ENCODE measurements around the gene HTN1.
"Not testable (repeated sequence)": the region's sequence is repeated elsewhere in the genome, so short reads cannot be mapped to it uniquely, and the experiment has no call there.

DNA sequence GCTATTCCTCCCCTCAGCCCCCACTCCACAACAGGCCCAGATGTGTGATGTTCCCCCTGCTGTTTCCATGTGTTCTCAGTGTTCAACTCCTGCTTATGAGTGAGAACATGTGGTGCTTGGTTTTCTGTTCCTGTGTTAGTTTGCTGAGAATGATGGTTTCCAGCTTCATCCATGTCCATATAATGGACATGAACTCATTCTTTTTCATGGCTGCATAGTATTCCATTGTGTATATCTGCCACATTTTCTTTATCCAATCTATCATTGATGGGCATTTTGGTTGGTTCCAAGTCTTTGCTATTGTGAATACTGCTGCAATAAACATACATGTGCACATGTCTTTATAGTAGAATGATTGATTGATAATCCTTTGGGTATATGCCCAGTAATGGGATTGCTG, 10.3 kb upstream of the HTN1 start:
- TF ChIP-seq, protein P1, sequence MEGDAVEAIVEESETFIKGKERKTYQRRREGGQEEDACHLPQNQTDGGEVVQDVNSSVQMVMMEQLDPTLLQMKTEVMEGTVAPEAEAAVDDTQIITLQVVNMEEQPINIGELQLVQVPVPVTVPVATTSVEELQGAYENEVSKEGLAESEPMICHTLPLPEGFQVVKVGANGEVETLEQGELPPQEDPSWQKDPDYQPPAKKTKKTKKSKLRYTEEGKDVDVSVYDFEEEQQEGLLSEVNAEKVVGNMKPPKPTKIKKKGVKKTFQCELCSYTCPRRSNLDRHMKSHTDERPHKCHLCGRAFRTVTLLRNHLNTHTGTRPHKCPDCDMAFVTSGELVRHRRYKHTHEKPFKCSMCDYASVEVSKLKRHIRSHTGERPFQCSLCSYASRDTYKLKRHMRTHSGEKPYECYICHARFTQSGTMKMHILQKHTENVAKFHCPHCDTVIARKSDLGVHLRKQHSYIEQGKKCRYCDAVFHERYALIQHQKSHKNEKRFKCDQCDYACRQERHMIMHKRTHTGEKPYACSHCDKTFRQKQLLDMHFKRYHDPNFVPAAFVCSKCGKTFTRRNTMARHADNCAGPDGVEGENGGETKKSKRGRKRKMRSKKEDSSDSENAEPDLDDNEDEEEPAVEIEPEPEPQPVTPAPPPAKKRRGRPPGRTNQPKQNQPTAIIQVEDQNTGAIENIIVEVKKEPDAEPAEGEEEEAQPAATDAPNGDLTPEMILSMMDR (IDR thresholded peaks at IDR 0.05): not testable (repeated sequence)
- not testable (repeated sequence) for TF ChIP-seq EP300, POLR2A (IDR thresholded peaks at IDR 0.05)
